CD4-positive, alpha-beta T cell treated with Interferon alpha-2 for 1 hour (primary cell): ENCODE results near the gene ZNF423.
"Not testable (repeated sequence)": the region's sequence is repeated elsewhere in the genome, so short reads cannot be mapped to it uniquely, and the experiment has no call there.

ENCODE experiments used
- DNase-seq, 2 donors: peaks; one replicate each; pipeline ENCODE4 v3.0.0-alpha.2; 2020 to 2022

ZNF423 gene

DNA sequence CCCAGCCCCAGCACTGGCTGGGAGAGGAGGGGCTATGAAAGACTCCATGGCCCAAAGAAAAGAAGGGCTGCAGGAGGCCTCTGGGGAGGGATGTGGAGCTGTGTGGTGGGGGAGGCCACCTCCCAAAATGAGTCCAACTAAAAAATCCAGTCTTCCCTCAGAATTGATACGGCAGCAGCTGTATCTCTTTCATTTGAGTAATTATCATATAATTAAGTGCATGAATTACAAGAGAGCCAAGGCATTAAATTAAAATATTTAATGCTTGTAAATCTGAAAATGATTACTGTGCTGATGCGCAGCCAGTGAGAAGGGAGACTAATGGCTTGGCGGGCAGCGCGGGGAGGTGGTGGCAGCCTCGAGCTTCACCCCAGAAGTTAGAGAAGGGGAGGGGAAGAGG lies 289.5 kb downstream of the ZNF423 start:
- no peak for DNase-seq

GRCh38 chr16:49564496-49565229 lies 291.2 kb downstream of the ZNF423 start:
- no peak for DNase-seq

- no peak for DNase-seq
These were observed 292.2 kb downstream of the ZNF423 start for GRCh38 chr16:49563666-49564065.

- DNase-seq, result not testable (repeated sequence)
These were observed 293.0 kb downstream of the ZNF423 start for GRCh38 chr16:49562894-49563293.

DNA sequence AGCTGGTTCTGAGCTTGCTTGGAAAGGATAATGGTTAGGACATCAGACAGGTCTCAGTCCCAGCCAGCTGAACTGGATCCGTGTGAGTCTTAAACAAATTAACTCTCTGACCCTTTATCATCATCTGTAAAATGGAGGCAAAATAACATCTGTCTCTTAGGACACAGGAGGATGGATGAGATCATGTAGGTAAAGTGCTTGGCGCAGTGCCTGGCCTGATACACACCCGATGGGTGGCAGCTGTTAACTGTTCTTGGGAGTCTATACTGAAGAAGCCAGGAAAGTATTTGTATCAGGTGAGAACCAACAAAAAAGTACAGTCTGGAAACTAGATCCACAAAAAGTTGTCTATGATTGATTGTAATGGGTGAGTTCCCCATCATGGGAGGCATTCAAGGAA lies 293.7 kb downstream of the ZNF423 start:
- no peak for DNase-seq

- no peak for DNase-seq
These were observed 295.7 kb downstream of the ZNF423 start for GRCh38 chr16:49560004-49560830.

DNA sequence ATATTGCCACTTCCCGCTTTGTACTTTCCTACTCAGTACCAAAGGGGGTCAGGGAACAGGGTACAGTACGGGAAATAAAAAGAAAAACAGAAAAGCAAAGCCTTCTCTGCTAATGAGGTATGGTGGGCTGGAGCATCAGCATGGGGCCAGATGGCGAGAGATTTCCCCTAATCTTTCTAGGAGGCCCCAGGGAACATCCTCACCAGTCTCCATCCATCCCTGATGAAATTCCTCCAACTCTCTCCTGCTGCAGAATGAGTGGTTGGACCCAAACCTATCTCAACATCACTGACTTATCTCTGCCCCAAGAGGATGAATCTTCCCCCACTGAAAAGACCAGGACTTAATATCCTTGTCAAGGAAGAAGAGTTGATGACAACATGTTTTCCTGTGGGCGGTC lies 296.7 kb downstream of the ZNF423 start:
- DNase-seq, result no peak

- no peak for DNase-seq
These were observed 297.5 kb downstream of the ZNF423 start for GRCh38 chr16:49558451-49558850.

- DNase-seq, result no peak
These were observed 299.1 kb downstream of the ZNF423 start for GRCh38 chr16:49556606-49557446.

GRCh38 chr16:49556249-49556605 lies 299.7 kb downstream of the ZNF423 start:
- no peak for DNase-seq

DNA sequence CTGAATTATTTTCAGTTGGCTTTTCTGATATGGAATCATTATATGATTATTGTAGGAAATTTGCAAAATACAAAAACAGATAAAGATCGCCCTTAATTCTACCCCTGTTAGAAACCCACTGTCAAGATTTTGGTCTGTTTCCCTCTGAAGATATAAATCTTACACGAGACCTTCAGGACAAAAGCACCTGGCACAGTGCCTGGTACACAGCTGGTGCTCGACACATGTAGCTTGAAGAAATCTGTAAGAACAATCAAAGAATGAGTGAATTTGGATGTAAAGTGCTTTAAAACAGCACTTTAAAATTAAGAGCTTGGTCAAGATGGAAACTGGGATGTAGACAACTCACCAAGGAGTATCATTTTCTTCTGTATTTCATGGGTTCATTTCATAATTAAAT lies 301.2 kb downstream of the ZNF423 start:
- no peak for DNase-seq

DNA sequence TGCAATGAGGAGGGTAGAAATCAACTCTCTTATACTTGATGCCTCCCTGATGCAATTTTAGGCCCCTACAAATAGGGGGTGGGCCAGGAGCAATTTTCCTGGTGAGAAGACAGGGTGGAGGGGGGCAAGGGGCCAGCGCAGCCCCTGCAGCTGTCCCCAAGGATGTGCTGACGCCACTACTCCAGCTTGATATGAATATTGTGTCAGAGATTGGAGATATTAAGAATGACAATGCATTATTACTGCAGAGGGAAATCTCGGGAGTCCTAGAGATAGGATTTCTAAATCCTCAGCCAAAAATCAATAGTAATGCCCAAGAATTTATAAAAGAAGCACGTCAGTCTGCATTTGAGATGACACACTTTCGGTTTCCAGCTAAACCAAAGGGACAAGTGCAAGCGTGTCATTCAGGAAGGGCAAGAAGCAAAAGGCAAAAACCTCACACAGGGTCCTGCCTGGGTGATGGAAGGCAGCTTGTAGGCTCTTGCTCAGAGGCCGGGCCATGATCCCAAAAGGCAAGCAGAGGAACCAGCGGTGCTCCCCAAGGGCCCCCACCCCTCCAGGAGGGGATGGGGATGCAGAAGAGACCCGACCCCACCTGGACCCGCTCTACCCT lies 303.5 kb downstream of the ZNF423 start:
- DNase-seq, result no peak

GRCh38 chr16:49550666-49551065 lies 305.2 kb downstream of the ZNF423 start:
- no peak for DNase-seq

DNA sequence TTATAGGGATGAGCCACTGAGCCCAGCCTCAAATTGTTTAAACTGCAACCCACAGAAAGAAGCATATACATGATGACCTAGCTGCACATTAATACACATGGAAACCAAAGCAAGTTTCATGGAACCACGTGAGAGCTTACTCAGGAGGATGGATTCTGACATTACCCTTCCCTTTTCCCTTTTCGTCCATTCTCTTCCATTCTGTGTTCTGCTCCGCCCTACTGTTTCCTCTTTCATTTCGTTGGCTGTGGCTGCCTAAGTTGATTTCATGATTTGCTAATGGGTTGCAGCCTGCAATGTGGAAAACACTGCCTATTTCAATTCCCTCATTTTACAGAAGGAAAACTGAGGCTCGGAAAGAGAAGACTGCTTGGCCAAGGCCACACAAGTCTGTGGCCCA lies 305.8 kb downstream of the ZNF423 start:
- DNase-seq, result no peak

GRCh38 chr16:49548325-49548970 lies 307.5 kb downstream of the ZNF423 start:
- DNase-seq, result no peak

DNA sequence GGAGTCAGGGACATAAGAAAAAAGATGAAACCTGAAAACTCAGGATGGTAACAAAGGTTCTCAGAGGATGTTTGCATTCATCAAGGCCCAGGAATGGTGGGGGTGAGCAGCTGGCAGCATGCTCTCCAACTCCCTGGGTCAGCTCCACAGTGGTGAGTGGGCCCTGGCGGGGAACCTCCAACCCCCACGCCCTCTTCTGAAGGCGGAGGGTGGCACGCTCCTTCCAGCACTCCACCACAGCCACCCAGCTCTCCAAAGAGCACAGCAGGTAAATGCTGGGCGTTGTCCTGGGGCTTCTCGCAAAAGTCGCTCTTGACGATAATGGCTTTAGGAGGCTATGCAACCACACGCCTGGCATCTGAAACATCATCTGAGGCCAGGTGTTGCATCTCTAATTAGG lies 308.5 kb downstream of the ZNF423 start:
- DNase-seq, result no peak

DNA sequence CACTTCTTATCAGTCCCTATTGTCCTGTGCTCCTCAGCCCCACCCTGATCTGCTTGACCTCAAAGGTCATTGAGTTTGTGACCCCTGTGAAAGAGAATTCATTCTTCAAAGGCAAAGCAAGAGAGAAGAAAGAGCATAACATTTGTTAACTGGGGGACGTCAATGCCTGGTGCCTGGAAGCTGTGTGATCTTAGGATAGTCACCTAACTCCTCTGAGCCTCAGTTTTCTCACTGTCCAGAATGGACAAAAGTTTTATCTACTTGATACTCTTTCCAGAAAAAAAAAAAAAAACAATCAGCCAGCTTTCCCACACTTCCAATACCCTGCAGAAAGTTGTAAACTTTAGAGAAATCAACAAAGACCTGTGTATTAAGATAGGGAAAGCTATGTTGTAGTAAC lies 309.2 kb downstream of the ZNF423 start:
- no peak for DNase-seq

- DNase-seq, result no peak
These were observed 310.0 kb downstream of the ZNF423 start for GRCh38 chr16:49545741-49546448.

DNA sequence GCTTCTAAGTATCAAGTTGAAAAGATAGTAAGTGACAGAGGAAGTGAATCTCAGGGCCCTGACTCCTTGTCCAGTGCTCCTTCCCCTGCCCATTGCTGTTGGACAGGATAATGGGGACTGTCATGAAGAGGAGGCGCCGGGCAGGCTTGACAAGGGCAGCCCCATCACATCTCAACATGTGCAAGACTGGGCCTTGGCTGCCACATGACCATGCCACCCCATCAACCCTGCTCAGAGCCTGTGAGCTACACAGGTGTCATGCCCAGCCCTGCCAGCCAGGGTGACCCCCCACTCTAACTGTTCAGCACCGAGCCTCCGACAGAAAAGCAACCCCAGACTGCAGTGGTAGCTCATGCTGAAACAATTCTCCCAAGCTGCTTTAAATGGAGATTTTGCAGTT lies 310.7 kb downstream of the ZNF423 start:
- no peak for DNase-seq

- DNase-seq, result no peak
These were observed 311.1 kb downstream of the ZNF423 start for GRCh38 chr16:49544828-49545227.

- DNase-seq, result no peak
These were observed 312.3 kb downstream of the ZNF423 start for GRCh38 chr16:49543631-49543946.
